Measurements from ENCODE around the gene APC. TPM values are rescaled to one million over a fixed set of nuclear protein-coding genes. Genes with fewer than 3 reads are reported as not detected.
"Not testable (repeated sequence)": the region's sequence is repeated elsewhere in the genome, so short reads cannot be mapped to it uniquely, and the experiment has no call there.

APC gene
- total and polyA plus RNA-seq, 2 donors (not counting 3 experiments of a cell fraction or from before 2014, with no cell fraction given), result 11.2 to 39.6 TPM

DNA sequence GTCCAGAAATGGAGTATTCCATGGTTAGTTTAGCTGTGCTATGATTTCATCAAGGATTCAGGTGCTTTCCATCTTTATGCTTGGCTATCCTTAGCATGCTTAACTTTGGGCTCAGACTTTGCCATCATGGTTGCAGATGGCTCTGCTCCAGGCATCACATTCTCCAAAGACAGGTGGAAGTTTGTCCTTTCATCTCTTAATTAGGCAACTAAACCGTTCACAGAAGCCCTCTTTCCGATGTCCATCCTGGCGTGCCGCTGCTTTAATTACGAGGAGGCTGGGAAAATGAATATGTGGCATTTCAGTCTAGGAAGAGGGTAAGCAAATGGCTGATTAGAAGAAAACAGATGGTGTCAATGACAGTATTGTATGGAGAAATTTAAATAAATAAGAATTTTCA lies 24.5 kb upstream of the APC start:
- no peak for FAIRE-seq
- CTCF ChIA-PET, result no interaction called here

DNA sequence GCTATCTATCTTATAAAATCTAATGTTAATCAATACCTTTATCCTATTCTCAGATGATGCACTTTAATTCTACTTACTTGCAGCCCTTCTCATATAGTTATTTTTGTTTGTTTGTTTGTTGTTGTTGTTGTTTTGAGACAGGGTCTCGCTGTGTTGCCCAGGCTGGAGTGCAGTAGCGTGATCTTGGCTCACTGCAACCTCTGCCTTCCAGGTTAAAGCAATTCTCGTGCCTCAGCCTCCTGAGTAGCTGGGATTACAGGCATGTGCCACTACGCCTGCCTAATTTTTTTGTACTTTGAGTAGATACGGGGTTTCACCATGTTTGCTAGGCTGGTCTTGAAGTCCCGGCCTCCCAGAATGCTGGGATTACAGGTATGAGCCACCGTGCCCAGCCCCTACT lies 20.8 kb upstream of the APC start:
- FAIRE-seq; dilution Hi-C loops (cut with MboI; ENCODE audit: extremely low pct_ligation_motif_present, low sequenced_read_pairs); H3K27ac ChIP-seq (ENCODE audit: insufficient read depth, low read depth, low read length); H4K20me1 ChIP-seq (replicated peaks; ENCODE audit: control insufficient read depth, extremely low read depth, insufficient read depth, low read length); H3K36me3 ChIP-seq (ENCODE audit: control insufficient read depth in 2 of 2, extremely low read depth in 1 of 2, insufficient read depth in 2 of 2, low read length in 2 of 2); H3K4me3 ChIP-seq (replicated peaks in 1 of 3; ENCODE audit: insufficient read depth in 1 of 3, low read depth in 1 of 3, low read length in 3 of 3); H3K9me1 ChIP-seq (replicated peaks; ENCODE audit: control insufficient read depth, extremely low read depth, insufficient read depth, low read length); H2AFZ ChIP-seq (ENCODE audit: low read depth, low read length); BruUV-seq (replicated peaks); H3K27me3 ChIP-seq (ENCODE audit: control insufficient read depth in 2 of 2, insufficient read depth in 2 of 2, low read length in 2 of 2); H3K4me2 ChIP-seq (ENCODE audit: insufficient read depth, low read length); H3K9me3 ChIP-seq (replicated peaks; ENCODE audit: control insufficient read depth, insufficient read depth, low read length); H3K4me1 ChIP-seq (ENCODE audit: control insufficient read depth, extremely low read depth, insufficient read depth, low read length); CTCF ChIA-PET; H3K9ac ChIP-seq (replicated peaks; ENCODE audit: extremely low read depth, insufficient read depth, low read length); DNase-seq (ENCODE audit: low read depth, low spot score); intact Hi-C loops (cut with micrococcal nuclease); POLR2A ChIA-PET: not testable (repeated sequence)
- H3K79me2 ChIP-seq (ENCODE audit: control insufficient read depth, insufficient read depth, low read length), result peaks cover 49% of the 10 kb centered on the region

More for the DNA sequence above, 24.5 kb upstream of the APC start:
- no peak overlapping the region for H2AFZ ChIP-seq (ENCODE audit: low read depth, low read length)
- H3K9me3 ChIP-seq (replicated peaks; ENCODE audit: control insufficient read depth, insufficient read depth, low read length), result no peaks in the 10 kb centered on the region
- no peak for TF ChIP-seq GATA2 (IDR thresholded peaks at IDR 0.05; ENCODE audit: insufficient read depth, insufficient read length, low read depth, low read length)
- TF ChIP-seq EZH2 (IDR thresholded peaks at IDR 0.05; ENCODE audit: borderline replicate concordance, low read depth, low read length, severe bottlenecking), result no peak
- no peak for TF ChIP-seq POLR2AphosphoS5 (IDR thresholded peaks at IDR 0.05; ENCODE audit: insufficient read depth, low read depth, low read length)
- TF ChIP-seq, protein P1, sequence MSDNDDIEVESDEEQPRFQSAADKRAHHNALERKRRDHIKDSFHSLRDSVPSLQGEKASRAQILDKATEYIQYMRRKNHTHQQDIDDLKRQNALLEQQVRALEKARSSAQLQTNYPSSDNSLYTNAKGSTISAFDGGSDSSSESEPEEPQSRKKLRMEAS (IDR thresholded peaks at IDR 0.05; ENCODE audit: insufficient read depth, insufficient read length), result no peak
- TF ChIP-seq POLR2A (IDR thresholded peaks at IDR 0.05; ENCODE audit: low read depth, low read length), result no peak
- no peak for TF ChIP-seq JUN (IDR thresholded peaks at IDR 0.05; ENCODE audit: borderline replicate concordance, insufficient read depth, insufficient read length, low read depth)
- no peak for TF ChIP-seq FOS (IDR thresholded peaks at IDR 0.05; ENCODE audit: borderline replicate concordance, insufficient read depth, low read length)
- TF ChIP-seq, protein P2, sequence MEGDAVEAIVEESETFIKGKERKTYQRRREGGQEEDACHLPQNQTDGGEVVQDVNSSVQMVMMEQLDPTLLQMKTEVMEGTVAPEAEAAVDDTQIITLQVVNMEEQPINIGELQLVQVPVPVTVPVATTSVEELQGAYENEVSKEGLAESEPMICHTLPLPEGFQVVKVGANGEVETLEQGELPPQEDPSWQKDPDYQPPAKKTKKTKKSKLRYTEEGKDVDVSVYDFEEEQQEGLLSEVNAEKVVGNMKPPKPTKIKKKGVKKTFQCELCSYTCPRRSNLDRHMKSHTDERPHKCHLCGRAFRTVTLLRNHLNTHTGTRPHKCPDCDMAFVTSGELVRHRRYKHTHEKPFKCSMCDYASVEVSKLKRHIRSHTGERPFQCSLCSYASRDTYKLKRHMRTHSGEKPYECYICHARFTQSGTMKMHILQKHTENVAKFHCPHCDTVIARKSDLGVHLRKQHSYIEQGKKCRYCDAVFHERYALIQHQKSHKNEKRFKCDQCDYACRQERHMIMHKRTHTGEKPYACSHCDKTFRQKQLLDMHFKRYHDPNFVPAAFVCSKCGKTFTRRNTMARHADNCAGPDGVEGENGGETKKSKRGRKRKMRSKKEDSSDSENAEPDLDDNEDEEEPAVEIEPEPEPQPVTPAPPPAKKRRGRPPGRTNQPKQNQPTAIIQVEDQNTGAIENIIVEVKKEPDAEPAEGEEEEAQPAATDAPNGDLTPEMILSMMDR (IDR thresholded peaks at IDR 0.05; ENCODE audit: extremely low read depth in 1 of 2, insufficient read depth in 1 of 2, low read depth in 1 of 2, low read length in 2 of 2), result no peak
- TF ChIP-seq MYC (IDR thresholded peaks at IDR 0.05; ENCODE audit: low read depth, low read length), result no peak
- no peak overlapping the region for H3K9ac ChIP-seq (replicated peaks; ENCODE audit: extremely low read depth, insufficient read depth, low read length)
- no peaks in the 10 kb centered on the region for H4K20me1 ChIP-seq (replicated peaks; ENCODE audit: control insufficient read depth, extremely low read depth, insufficient read depth, low read length)
- H3K79me2 ChIP-seq (ENCODE audit: control insufficient read depth, insufficient read depth, low read length), result peaks cover 67% of the 10 kb centered on the region
- no peaks in the 10 kb centered on the region for H3K27me3 ChIP-seq (ENCODE audit: control insufficient read depth in 2 of 2, insufficient read depth in 2 of 2, low read length in 2 of 2)
- dilution Hi-C loops (cut with MboI; ENCODE audit: extremely low pct_ligation_motif_present, low sequenced_read_pairs), result no loop called here
- no peak overlapping the region for H3K27ac ChIP-seq (ENCODE audit: insufficient read depth, low read depth, low read length)
- no TSS peak for BruUV-seq (replicated peaks)
- no peak overlapping the region for H3K4me3 ChIP-seq (replicated peaks in 1 of 3; ENCODE audit: insufficient read depth in 1 of 3, low read depth in 1 of 3, low read length in 3 of 3)
- intact Hi-C loops (cut with micrococcal nuclease), result no loop called here
- POLR2A ChIA-PET, result no interaction called here
- no peaks in the 10 kb centered on the region for H3K36me3 ChIP-seq (ENCODE audit: control insufficient read depth in 2 of 2, extremely low read depth in 1 of 2, insufficient read depth in 2 of 2, low read length in 2 of 2)
- H3K4me2 ChIP-seq (ENCODE audit: insufficient read depth, low read length), result no peak overlapping the region
- no peak for DNase-seq (ENCODE audit: low read depth, low spot score)
- H3K9me1 ChIP-seq (replicated peaks; ENCODE audit: control insufficient read depth, extremely low read depth, insufficient read depth, low read length), result no peaks in the 10 kb centered on the region
- peaks cover 11% of the 10 kb centered on the region for H3K4me1 ChIP-seq (ENCODE audit: control insufficient read depth, extremely low read depth, insufficient read depth, low read length)

Measured in endothelial cell of umbilical vein (primary cell).